Measurements from ENCODE around the gene FYN.

- TF ChIP-seq CTCF (IDR thresholded peaks at IDR 0.05) = no peak
- TF ChIP-seq POLR2A (IDR thresholded peaks at IDR 0.05) = no peak
Measured at GRCh38 chr6:111714416-111715270, 158.6 kb downstream of the FYN start.
